ENCODE data around the gene SERGEF.

Gene SERGEF

GRCh38 chr11:17974246-17974645 lies 38.6 kb downstream of the SERGEF start:
- Histone ChIP-seq H3K27me3 (ENCODE audit: control insufficient read depth, insufficient read depth, low read length) (no peaks in the 10 kb centered on the region), H3K4me3 (ENCODE audit: low read length) (no peak overlapping the region), H3K4me2 (ENCODE audit: low read length) (no peak overlapping the region), H3K9me3 (replicated peaks; ENCODE audit: low read length) (no peaks in the 10 kb centered on the region), H3K9ac (ENCODE audit: low read depth, low read length) (no peak overlapping the region), H3K36me3 (ENCODE audit: insufficient read depth, low read length) (no peaks in the 10 kb centered on the region), H3K4me1 (ENCODE audit: control insufficient read depth, insufficient read depth, low read length) (no peaks in the 10 kb centered on the region)

- H3K4me3 ChIP-seq (ENCODE audit: low read length) = no peak overlapping the region
- no peaks in the 10 kb centered on the region for H3K4me1 ChIP-seq (ENCODE audit: control insufficient read depth, insufficient read depth, low read length)
- no peaks in the 10 kb centered on the region for H3K9me3 ChIP-seq (replicated peaks; ENCODE audit: low read length)
- no peak overlapping the region for H3K4me2 ChIP-seq (ENCODE audit: low read length)
- H3K36me3 ChIP-seq (ENCODE audit: insufficient read depth, low read length) = no peaks in the 10 kb centered on the region
- H3K27me3 ChIP-seq (ENCODE audit: control insufficient read depth, insufficient read depth, low read length) = no peaks in the 10 kb centered on the region
- H3K9ac ChIP-seq (ENCODE audit: low read depth, low read length) = no peak overlapping the region
Measured at GRCh38 chr11:17972987-17973386, 39.9 kb downstream of the SERGEF start.

GRCh38 chr11:17968206-17968605 lies 44.6 kb downstream of the SERGEF start:
- Histone ChIP-seq H3K4me1 (ENCODE audit: control insufficient read depth, insufficient read depth, low read length) (no peaks in the 10 kb centered on the region), H3K36me3 (ENCODE audit: insufficient read depth, low read length) (no peaks in the 10 kb centered on the region), H3K9ac (ENCODE audit: low read depth, low read length) (no peak overlapping the region), H3K9me3 (replicated peaks; ENCODE audit: low read length) (no peaks in the 10 kb centered on the region), H3K27me3 (ENCODE audit: control insufficient read depth, insufficient read depth, low read length) (no peaks in the 10 kb centered on the region), H3K4me3 (ENCODE audit: low read length) (no peak overlapping the region), H3K4me2 (ENCODE audit: low read length) (no peak overlapping the region)

GRCh38 chr11:17967661-17968060 lies 45.2 kb downstream of the SERGEF start:
- H3K27me3 ChIP-seq (ENCODE audit: control insufficient read depth, insufficient read depth, low read length) = no peaks in the 10 kb centered on the region
- H3K4me3 ChIP-seq (ENCODE audit: low read length) = no peak overlapping the region
- H3K9me3 ChIP-seq (replicated peaks; ENCODE audit: low read length) = no peaks in the 10 kb centered on the region
- H3K4me1 ChIP-seq (ENCODE audit: control insufficient read depth, insufficient read depth, low read length) = no peaks in the 10 kb centered on the region
- H3K9ac ChIP-seq (ENCODE audit: low read depth, low read length) = no peak overlapping the region
- no peak overlapping the region for H3K4me2 ChIP-seq (ENCODE audit: low read length)
- no peaks in the 10 kb centered on the region for H3K36me3 ChIP-seq (ENCODE audit: insufficient read depth, low read length)

GRCh38 chr11:17960091-17960490 lies 52.8 kb downstream of the SERGEF start:
- Histone ChIP-seq H3K4me2 (ENCODE audit: low read length) (no peak overlapping the region), H3K4me3 (ENCODE audit: low read length) (no peak overlapping the region), H3K9ac (ENCODE audit: low read depth, low read length) (no peak overlapping the region), H3K27me3 (ENCODE audit: control insufficient read depth, insufficient read depth, low read length) (no peaks in the 10 kb centered on the region), H3K4me1 (ENCODE audit: control insufficient read depth, insufficient read depth, low read length) (no peaks in the 10 kb centered on the region), H3K9me3 (replicated peaks; ENCODE audit: low read length) (no peaks in the 10 kb centered on the region), H3K36me3 (ENCODE audit: insufficient read depth, low read length) (no peaks in the 10 kb centered on the region)

GRCh38 chr11:17958446-17958845 lies 54.4 kb downstream of the SERGEF start:
- Histone ChIP-seq H3K4me3 (ENCODE audit: low read length) (no peak overlapping the region), H3K9me3 (replicated peaks; ENCODE audit: low read length) (no peaks in the 10 kb centered on the region), H3K9ac (ENCODE audit: low read depth, low read length) (no peak overlapping the region), H3K4me2 (ENCODE audit: low read length) (no peak overlapping the region), H3K36me3 (ENCODE audit: insufficient read depth, low read length) (no peaks in the 10 kb centered on the region), H3K4me1 (ENCODE audit: control insufficient read depth, insufficient read depth, low read length) (peaks cover 2% of the 10 kb centered on the region), H3K27me3 (ENCODE audit: control insufficient read depth, insufficient read depth, low read length) (no peaks in the 10 kb centered on the region)

GRCh38 chr11:17954395-17955252 lies 58.2 kb downstream of the SERGEF start:
- Histone ChIP-seq H3K36me3 (ENCODE audit: insufficient read depth, low read length) (no peaks in the 10 kb centered on the region), H3K4me1 (ENCODE audit: control insufficient read depth, insufficient read depth, low read length) (peaks cover 2% of the 10 kb centered on the region), H3K4me3 (ENCODE audit: low read length) (no peak overlapping the region), H3K9me3 (replicated peaks; ENCODE audit: low read length) (no peaks in the 10 kb centered on the region), H3K9ac (ENCODE audit: low read depth, low read length) (no peak overlapping the region), H3K27me3 (ENCODE audit: control insufficient read depth, insufficient read depth, low read length) (no peaks in the 10 kb centered on the region), H3K4me2 (ENCODE audit: low read length) (no peak overlapping the region)

GRCh38 chr11:17952487-17952886 lies 60.4 kb downstream of the SERGEF start:
- Histone ChIP-seq H3K4me1 (ENCODE audit: control insufficient read depth, insufficient read depth, low read length) (peaks cover 2% of the 10 kb centered on the region), H3K4me3 (ENCODE audit: low read length) (no peak overlapping the region), H3K27me3 (ENCODE audit: control insufficient read depth, insufficient read depth, low read length) (no peaks in the 10 kb centered on the region), H3K9ac (ENCODE audit: low read depth, low read length) (no peak overlapping the region), H3K4me2 (ENCODE audit: low read length) (no peak overlapping the region), H3K36me3 (ENCODE audit: insufficient read depth, low read length) (no peaks in the 10 kb centered on the region), H3K9me3 (replicated peaks; ENCODE audit: low read length) (no peaks in the 10 kb centered on the region)

GRCh38 chr11:17951685-17952388 lies 61.0 kb downstream of the SERGEF start:
- H3K4me1 ChIP-seq (ENCODE audit: control insufficient read depth, insufficient read depth, low read length) = peaks cover 2% of the 10 kb centered on the region

GRCh38 chr11:17950644-17951043 lies 62.2 kb downstream of the SERGEF start:
- Histone ChIP-seq H3K9me3 (replicated peaks; ENCODE audit: low read length) (no peaks in the 10 kb centered on the region), H3K27me3 (ENCODE audit: control insufficient read depth, insufficient read depth, low read length) (no peaks in the 10 kb centered on the region), H3K4me2 (ENCODE audit: low read length) (no peak overlapping the region), H3K36me3 (ENCODE audit: insufficient read depth, low read length) (no peaks in the 10 kb centered on the region), H3K4me3 (ENCODE audit: low read length) (no peak overlapping the region), H3K4me1 (ENCODE audit: control insufficient read depth, insufficient read depth, low read length) (peaks cover 2% of the 10 kb centered on the region), H3K9ac (ENCODE audit: low read depth, low read length) (no peak overlapping the region)

More at GRCh38 chr11:17951685-17952388, 61.0 kb downstream of the SERGEF start:
- no peak overlapping the region for H3K4me3 ChIP-seq (ENCODE audit: low read length)
- H3K27me3 ChIP-seq (ENCODE audit: control insufficient read depth, insufficient read depth, low read length) = no peaks in the 10 kb centered on the region
- no peaks in the 10 kb centered on the region for H3K36me3 ChIP-seq (ENCODE audit: insufficient read depth, low read length)
- no peak overlapping the region for H3K4me2 ChIP-seq (ENCODE audit: low read length)
- no peaks in the 10 kb centered on the region for H3K9me3 ChIP-seq (replicated peaks; ENCODE audit: low read length)
- no peak overlapping the region for H3K9ac ChIP-seq (ENCODE audit: low read depth, low read length)

GRCh38 chr11:17948296-17948695 lies 64.6 kb downstream of the SERGEF start:
- Histone ChIP-seq H3K9ac (ENCODE audit: low read depth, low read length) (no peak overlapping the region), H3K27me3 (ENCODE audit: control insufficient read depth, insufficient read depth, low read length) (no peaks in the 10 kb centered on the region), H3K4me3 (ENCODE audit: low read length) (no peak overlapping the region), H3K9me3 (replicated peaks; ENCODE audit: low read length) (no peaks in the 10 kb centered on the region), H3K36me3 (ENCODE audit: insufficient read depth, low read length) (no peaks in the 10 kb centered on the region), H3K4me2 (ENCODE audit: low read length) (no peak overlapping the region), H3K4me1 (ENCODE audit: control insufficient read depth, insufficient read depth, low read length) (no peaks in the 10 kb centered on the region)

All from skeletal muscle satellite cell (primary cell).